ENCODE measurements around the gene UNC79.

DNA sequence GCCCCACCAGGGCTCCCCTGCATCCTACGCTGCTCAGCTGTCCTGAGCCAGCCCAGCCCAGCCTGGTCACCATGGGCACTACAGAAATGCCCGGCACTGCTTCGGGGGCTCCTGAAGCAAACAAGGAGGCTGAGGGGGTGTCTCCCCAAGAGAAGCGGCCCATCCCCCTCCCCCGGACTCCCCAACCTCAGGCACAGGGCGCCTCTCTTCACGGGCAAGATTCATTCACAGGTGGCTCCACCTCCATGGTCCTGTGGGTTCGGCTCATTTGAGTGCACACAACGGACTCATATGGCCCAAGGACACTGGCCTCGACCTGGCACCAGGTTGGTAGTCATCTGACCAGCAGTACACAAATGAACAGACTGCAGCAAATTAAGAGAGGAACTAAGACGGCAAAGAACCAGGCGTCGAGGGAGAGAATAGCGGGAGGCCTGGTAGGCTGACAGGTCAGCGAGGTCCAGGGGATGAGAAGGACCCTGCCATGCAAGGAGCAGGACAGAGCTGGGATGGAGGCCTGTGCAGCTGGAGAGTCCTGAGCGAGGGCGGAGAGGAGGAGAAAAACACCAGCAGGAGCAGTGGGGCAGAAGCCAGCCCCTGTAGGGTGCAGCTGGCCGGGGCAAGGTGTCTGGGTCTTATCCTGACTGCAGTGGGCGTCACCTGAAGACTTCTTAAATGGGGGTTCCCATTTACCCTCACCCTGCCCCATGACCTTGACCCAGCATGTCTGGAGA, 297.3 kb downstream of the UNC79 start:
- TF ChIP-seq EZH2 (IDR thresholded peaks at IDR 0.05; ENCODE audit: borderline replicate concordance, low read length): no peak
- TF ChIP-seq, protein P1, sequence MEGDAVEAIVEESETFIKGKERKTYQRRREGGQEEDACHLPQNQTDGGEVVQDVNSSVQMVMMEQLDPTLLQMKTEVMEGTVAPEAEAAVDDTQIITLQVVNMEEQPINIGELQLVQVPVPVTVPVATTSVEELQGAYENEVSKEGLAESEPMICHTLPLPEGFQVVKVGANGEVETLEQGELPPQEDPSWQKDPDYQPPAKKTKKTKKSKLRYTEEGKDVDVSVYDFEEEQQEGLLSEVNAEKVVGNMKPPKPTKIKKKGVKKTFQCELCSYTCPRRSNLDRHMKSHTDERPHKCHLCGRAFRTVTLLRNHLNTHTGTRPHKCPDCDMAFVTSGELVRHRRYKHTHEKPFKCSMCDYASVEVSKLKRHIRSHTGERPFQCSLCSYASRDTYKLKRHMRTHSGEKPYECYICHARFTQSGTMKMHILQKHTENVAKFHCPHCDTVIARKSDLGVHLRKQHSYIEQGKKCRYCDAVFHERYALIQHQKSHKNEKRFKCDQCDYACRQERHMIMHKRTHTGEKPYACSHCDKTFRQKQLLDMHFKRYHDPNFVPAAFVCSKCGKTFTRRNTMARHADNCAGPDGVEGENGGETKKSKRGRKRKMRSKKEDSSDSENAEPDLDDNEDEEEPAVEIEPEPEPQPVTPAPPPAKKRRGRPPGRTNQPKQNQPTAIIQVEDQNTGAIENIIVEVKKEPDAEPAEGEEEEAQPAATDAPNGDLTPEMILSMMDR (IDR thresholded peaks at IDR 0.05; ENCODE audit: low read length): no peak

Data from OCI-LY1 (cell line).